ENCODE measurements around the gene USP17L18.
"Not testable (repeated sequence)": the region's sequence is repeated elsewhere in the genome, so short reads cannot be mapped to it uniquely, and the experiment has no call there.

Gene USP17L18

GRCh38 chr4:9253078-9253477 is 4.6 kb downstream of the USP17L18 start, which contains the start of gene USP17L19:
Gene USP17L19 (plus strand): TSS chr4:9253378. CDS start chr4:9253378, 0 bp downstream.
- not testable (repeated sequence) for H4K20me1 ChIP-seq (ENCODE audit: insufficient read depth); H2AFZ ChIP-seq (ENCODE audit: low read depth); H3K4me3 ChIP-seq (IDR thresholded peaks at IDR 0.05; ENCODE audit: insufficient read depth, low read depth, low read length); H3K4me1 ChIP-seq (ENCODE audit: low read depth, poor library complexity, severe bottlenecking); H3K9ac ChIP-seq; H3K27ac ChIP-seq; H3K36me3 ChIP-seq (ENCODE audit: insufficient read depth); H3K27me3 ChIP-seq (ENCODE audit: insufficient read depth, low read depth); H3K79me2 ChIP-seq (ENCODE audit: insufficient read depth, low read depth); H3K4me2 ChIP-seq

DNA sequence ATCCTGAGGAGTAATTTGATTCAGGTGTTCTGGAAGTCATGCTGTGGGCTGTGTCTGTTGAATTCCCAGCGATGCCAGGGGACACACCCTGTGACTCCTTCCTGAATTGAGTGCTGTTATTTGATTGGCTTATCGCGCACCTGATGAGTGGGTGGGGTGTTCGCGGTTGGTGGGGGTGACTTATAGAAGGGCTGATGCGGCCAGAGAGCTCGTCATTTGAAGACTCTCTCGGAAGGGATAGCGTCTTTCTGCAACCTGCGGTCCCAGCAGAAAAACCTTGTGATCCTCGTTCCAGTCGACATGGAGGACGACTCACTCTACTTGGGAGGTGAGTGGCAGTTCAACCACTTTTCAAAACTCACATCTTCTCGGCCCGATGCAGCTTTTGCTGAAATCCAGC is 9.4 kb downstream of the USP17L18 start, which contains the start of gene USP17L20:
Gene USP17L20, plus strand, starts transcription at position 301 of the 400 bp plus-strand sequence. Its CDS starts 0 bp downstream, at position 301.
- not testable (repeated sequence) for H3K9ac ChIP-seq; H3K79me2 ChIP-seq (ENCODE audit: insufficient read depth, low read depth); H3K27me3 ChIP-seq (ENCODE audit: insufficient read depth, low read depth); H3K4me1 ChIP-seq (ENCODE audit: low read depth, poor library complexity, severe bottlenecking); H4K20me1 ChIP-seq (ENCODE audit: insufficient read depth); H2AFZ ChIP-seq (ENCODE audit: low read depth); H3K27ac ChIP-seq; H3K36me3 ChIP-seq (ENCODE audit: insufficient read depth); H3K4me2 ChIP-seq; H3K4me3 ChIP-seq (IDR thresholded peaks at IDR 0.05; ENCODE audit: insufficient read depth, low read depth, low read length)

DNA sequence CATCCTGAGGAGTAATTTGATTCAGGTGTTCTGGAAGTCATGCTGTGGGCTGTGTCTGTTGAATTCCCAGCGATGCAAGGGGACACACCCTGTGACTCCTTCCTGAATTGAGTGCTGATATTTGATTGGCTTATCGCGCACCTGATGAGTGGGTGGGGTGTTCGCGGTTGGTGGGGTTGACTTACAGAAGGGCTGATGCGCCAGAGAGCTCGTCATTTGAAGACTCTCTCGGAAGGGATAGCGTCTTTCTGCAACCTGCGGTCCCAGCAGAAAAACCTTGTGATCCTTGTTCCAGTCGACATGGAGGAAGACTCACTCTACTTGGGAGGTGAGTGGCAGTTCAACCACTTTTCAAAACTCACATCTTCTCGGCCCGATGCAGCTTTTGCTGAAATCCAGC is 14.1 kb downstream of the USP17L18 start, which contains the start of gene USP17L21:
Gene USP17L21, plus strand, starts transcription at position 301 of the 400 bp plus-strand sequence. Its CDS starts 0 bp downstream, at position 301.
- not testable (repeated sequence) for H4K20me1 ChIP-seq (ENCODE audit: insufficient read depth); H3K27me3 ChIP-seq (ENCODE audit: insufficient read depth, low read depth); H3K79me2 ChIP-seq (ENCODE audit: insufficient read depth, low read depth); H3K4me1 ChIP-seq (ENCODE audit: low read depth, poor library complexity, severe bottlenecking); H3K27ac ChIP-seq; H2AFZ ChIP-seq (ENCODE audit: low read depth); H3K9ac ChIP-seq; H3K4me3 ChIP-seq (IDR thresholded peaks at IDR 0.05; ENCODE audit: insufficient read depth, low read depth, low read length); H3K4me2 ChIP-seq; H3K36me3 ChIP-seq (ENCODE audit: insufficient read depth)

GRCh38 chr4:9267319-9267718 is 18.9 kb downstream of the USP17L18 start, which contains the start of gene USP17L22:
Gene USP17L22 (plus strand): TSS chr4:9267619. CDS start chr4:9267619, 0 bp downstream.
- H3K4me3 ChIP-seq (IDR thresholded peaks at IDR 0.05; ENCODE audit: insufficient read depth, low read depth, low read length); H3K4me2 ChIP-seq; H3K27me3 ChIP-seq (ENCODE audit: insufficient read depth, low read depth); H3K36me3 ChIP-seq (ENCODE audit: insufficient read depth); H3K27ac ChIP-seq; H4K20me1 ChIP-seq (ENCODE audit: insufficient read depth); H3K9ac ChIP-seq; H2AFZ ChIP-seq (ENCODE audit: low read depth); H3K4me1 ChIP-seq (ENCODE audit: low read depth, poor library complexity, severe bottlenecking); H3K79me2 ChIP-seq (ENCODE audit: insufficient read depth, low read depth): not testable (repeated sequence)

GRCh38 chr4:9271719-9272118 is 23.3 kb downstream of the USP17L18 start:
- H3K9ac ChIP-seq; H3K27me3 ChIP-seq (ENCODE audit: insufficient read depth, low read depth); H3K79me2 ChIP-seq (ENCODE audit: insufficient read depth, low read depth); H3K4me2 ChIP-seq; H3K4me1 ChIP-seq (ENCODE audit: low read depth, poor library complexity, severe bottlenecking); H2AFZ ChIP-seq (ENCODE audit: low read depth); H3K4me3 ChIP-seq (IDR thresholded peaks at IDR 0.05; ENCODE audit: insufficient read depth, low read depth, low read length); H3K27ac ChIP-seq; H4K20me1 ChIP-seq (ENCODE audit: insufficient read depth); H3K36me3 ChIP-seq (ENCODE audit: insufficient read depth): not testable (repeated sequence)

Measured in KMS-11 (cell line).